ENCODE measurements around the gene MT1A. TPM values are rescaled to one million over a fixed set of nuclear protein-coding genes. Genes with fewer than 3 reads are reported as not detected.
"Not testable (repeated sequence)": the region's sequence is repeated elsewhere in the genome, so short reads cannot be mapped to it uniquely, and the experiment has no call there.

Gene MT1A
- total RNA-seq, 1 experiment from 2014 or later, result 52.1 TPM

- BruUV-seq (replicated peaks); H3K36me3 ChIP-seq (ENCODE audit: control insufficient read depth, insufficient read depth, low read length); DNase-seq (ENCODE audit: low read depth, low spot score); intact Hi-C loops (cut with micrococcal nuclease; ENCODE audit: unreplicated experiment); in situ Hi-C loops (cut with HindIII; ENCODE audit: low pct_unique_long_range_greater_than_20kb, low sequenced_read_pairs); H3K9me3 ChIP-seq (ENCODE audit: control insufficient read depth, insufficient read depth, low read depth, low read length); CTCF ChIA-PET; H3K4me3 ChIP-seq (ENCODE audit: low read depth in 2 of 2, low read length in 2 of 2); H3K27me3 ChIP-seq (ENCODE audit: control insufficient read depth, insufficient read depth, low read length); ATAC-seq; POLR2A ChIA-PET: not testable (repeated sequence)
- Histone ChIP-seq H3K4me1 (ENCODE audit: control insufficient read depth, insufficient read depth, low read length) (peaks cover 12% of the 10 kb centered on the region), H3K27ac (ENCODE audit: low read length) (0 out of 2 replicates have a peak overlapping the region, but pooled peaks have one; percentile 23)
These were observed 15.3 kb upstream of the MT1A start for GRCh38 chr16:56623184-56623583.

GRCh38 chr16:56623637-56624036 is 14.8 kb upstream of the MT1A start:
- ChIA-PET CTCF (interaction anchor here (0.7 to 0.9 kb wide), 2 partner anchors 20 to 29 kb away, joined by 4 to 5 read pairs; no protein-coding TSS in a partner anchor), POLR2A (interaction anchor here (0.5 kb wide), 1 partner anchor 1949 kb away, joined by 4 read pairs; no protein-coding TSS in a partner anchor)
- H3K27ac ChIP-seq (ENCODE audit: low read length), result no peak overlapping the region; the same call in 1 of the 2 replicates
- no peaks in the 10 kb centered on the region; the same call in 1 of the 2 replicates for H3K36me3 ChIP-seq (ENCODE audit: control insufficient read depth, insufficient read depth, low read length)
- ATAC-seq, result no peak
- H3K27me3 ChIP-seq (ENCODE audit: control insufficient read depth, insufficient read depth, low read length), result no peaks in the 10 kb centered on the region
- no peak overlapping the region for H3K4me3 ChIP-seq (ENCODE audit: low read depth in 2 of 2, low read length in 2 of 2)
- in situ Hi-C loops (cut with HindIII; ENCODE audit: low pct_unique_long_range_greater_than_20kb, low sequenced_read_pairs), result no loop called here
- intact Hi-C loops (cut with micrococcal nuclease; ENCODE audit: unreplicated experiment), result no loop called here
- BruUV-seq (replicated peaks), result TSS peak; percentile 60
- no peak for TF ChIP-seq SIN3A (IDR thresholded peaks at IDR 0.05; ENCODE audit: borderline replicate concordance, insufficient read depth, low read depth, low read length)
- TF ChIP-seq TCF7L2 (IDR thresholded peaks at IDR 0.05; ENCODE audit: low read depth, low read length), result no peak
- no peak for TF ChIP-seq CTCF (IDR thresholded peaks at IDR 0.05)
- no peak for TF ChIP-seq REST (IDR thresholded peaks at IDR 0.05; ENCODE audit: insufficient read depth in 1 of 2, low read depth in 2 of 2, low read length in 1 of 2)
- no peak for TF ChIP-seq POLR2AphosphoS5 (IDR thresholded peaks at IDR 0.05; ENCODE audit: low read depth, low read length)
- peaks cover 17% of the 10 kb centered on the region for H3K4me1 ChIP-seq (ENCODE audit: control insufficient read depth, insufficient read depth, low read length)
- H3K9me3 ChIP-seq (ENCODE audit: control insufficient read depth, insufficient read depth, low read depth, low read length), result no peaks in the 10 kb centered on the region
- DNase-seq (ENCODE audit: low read depth, low spot score), result no peak

- H3K4me1 ChIP-seq (ENCODE audit: control insufficient read depth, insufficient read depth, low read length), result peaks cover 17% of the 10 kb centered on the region
- no peak; the same call in 1 of the 2 replicates for TF ChIP-seq SIN3A (IDR thresholded peaks at IDR 0.05; ENCODE audit: borderline replicate concordance, insufficient read depth, low read depth, low read length)
- TF ChIP-seq CTCF (IDR thresholded peaks at IDR 0.05), result no peak
- TF ChIP-seq TCF7L2 (IDR thresholded peaks at IDR 0.05; ENCODE audit: low read depth, low read length), result no peak
- TF ChIP-seq POLR2AphosphoS5 (IDR thresholded peaks at IDR 0.05; ENCODE audit: low read depth, low read length), result peak; percentile 99
- 0 out of 4 replicates have a peak, but pooled peaks of 1 of the 2 experiments have one; percentile 14 for TF ChIP-seq REST (IDR thresholded peaks at IDR 0.05; ENCODE audit: insufficient read depth in 1 of 2, low read depth in 2 of 2, low read length in 1 of 2)
- H3K36me3 ChIP-seq (ENCODE audit: control insufficient read depth, insufficient read depth, low read length), result no peaks in the 10 kb centered on the region; the same call in 1 of the 2 replicates
- no peaks in the 10 kb centered on the region for H3K9me3 ChIP-seq (ENCODE audit: control insufficient read depth, insufficient read depth, low read depth, low read length)
- in situ Hi-C loops (cut with HindIII; ENCODE audit: low pct_unique_long_range_greater_than_20kb, low sequenced_read_pairs), result no loop called here
- peak within 1 kb of the TSS; percentile 57 to 72 for H3K4me3 ChIP-seq (ENCODE audit: low read depth in 2 of 2, low read length in 2 of 2)
- POLR2A ChIA-PET, result interaction anchor here (0.6 to 1.0 kb wide), 4 partner anchors 18 to 77 kb away, joined by 3 to 4 read pairs (median 4); no protein-coding TSS in a partner anchor
- no peak for DNase-seq (ENCODE audit: low read depth, low spot score)
- CTCF ChIA-PET, result interaction anchor here (0.6 to 1.3 kb wide), 4 partner anchors 17 to 32 kb away, joined by 3 read pairs; partner anchors contain the start of gene MT2A
- peak; percentile 87 for ATAC-seq
- H3K27ac ChIP-seq (ENCODE audit: low read length), result peak within 1 kb of the TSS; percentile 89
- no peaks in the 10 kb centered on the region for H3K27me3 ChIP-seq (ENCODE audit: control insufficient read depth, insufficient read depth, low read length)
- BruUV-seq (replicated peaks), result no TSS peak
- intact Hi-C loops (cut with micrococcal nuclease; ENCODE audit: unreplicated experiment), result no loop called here
These were observed 13.1 kb upstream of the MT1A start, which contains the start of gene MT1E for GRCh38 chr16:56625140-56625942. MT1E (plus strand) TSS chr16:56625781; CDS start chr16:56625852, 71 bp downstream.
